Trophoblast cell (in vitro differentiated cells and primary cell): ENCODE data around the gene SERPING1.

Experiments used
- DNase-seq, 2 donors: peaks; one replicate each; pipeline ENCODE4 v3.0.0-alpha.2; 2016
- H2AFZ ChIP-seq: 2 replicates; pipeline ENCODE4 v1.6.1; 2013; ENCODE audit warnings: low read length, moderate library complexity, mild to moderate bottlenecking; ENCODE audit not compliant: insufficient read depth, poor library complexity
- H2AK5ac ChIP-seq: 2 replicates; pipeline ENCODE4 v1.6.1; 2013; ENCODE audit warnings: mild to moderate bottlenecking, low read length
- H2BK120ac ChIP-seq: 2 replicates; pipeline ENCODE4 v1.6.1; 2013; ENCODE audit warnings: low read length, mild to moderate bottlenecking, moderate library complexity; ENCODE audit not compliant: insufficient read depth, poor library complexity
- H2BK12ac ChIP-seq: 2 replicates; pipeline ENCODE4 v1.6.1; 2013; ENCODE audit warnings: mild to moderate bottlenecking, low read length, moderate library complexity
- H2BK5ac ChIP-seq: 2 replicates; pipeline ENCODE4 v1.6.1; 2013; ENCODE audit warnings: low read length, low read depth, moderate library complexity, mild to moderate bottlenecking; ENCODE audit not compliant: poor library complexity
- H3K14ac ChIP-seq: 2 replicates; pipeline ENCODE4 v1.6.1; 2013; ENCODE audit warnings: mild to moderate bottlenecking, low read length
- H3K18ac ChIP-seq: 2 replicates; pipeline ENCODE4 v1.6.1; 2013; ENCODE audit warnings: mild to moderate bottlenecking, low read length
- H3K23ac ChIP-seq: 2 replicates; pipeline ENCODE4 v1.6.1; 2013; ENCODE audit warnings: low read length
- H3K27ac ChIP-seq: 2 replicates; pipeline ENCODE4 v1.5.1; 2013; ENCODE audit warnings: low read depth, mild to moderate bottlenecking, inconsistent platforms, low read length, moderate library complexity
- H3K27me3 ChIP-seq: 2 replicates; pipeline ENCODE4 v1.6.1; 2013; ENCODE audit warnings: inconsistent platforms, mild to moderate bottlenecking, low read length, moderate library complexity; ENCODE audit not compliant: insufficient read depth
- H3K36me3 ChIP-seq, 2 experiments: 1 replicate in 1 of 2; 2 replicates in 1 of 2; pipeline ENCODE4 v1.6.1; 2013; ENCODE audit warnings: low read length in 2 of 2, mild to moderate bottlenecking in 2 of 2, moderate library complexity in 1 of 2; ENCODE audit not compliant: insufficient read depth in 2 of 2, control insufficient read depth in 1 of 2
- H3K4ac ChIP-seq: 2 replicates; pipeline ENCODE4 v1.6.1; 2013; ENCODE audit warnings: low read depth, mild to moderate bottlenecking, low read length, moderate library complexity
- H3K4me1 ChIP-seq, 2 experiments: 1 replicate in 1 of 2; 2 replicates in 1 of 2; pipeline ENCODE4 v1.6.1; 2013; ENCODE audit warnings: low read length in 2 of 2, mild to moderate bottlenecking in 2 of 2, moderate library complexity in 1 of 2; ENCODE audit not compliant: insufficient read depth in 2 of 2, control insufficient read depth in 1 of 2
- H3K4me2 ChIP-seq: 2 replicates; pipeline ENCODE4 v1.6.1; 2013; ENCODE audit warnings: inconsistent platforms, mild to moderate bottlenecking, low read length, moderate library complexity
- H3K4me3 ChIP-seq: 2 replicates; pipeline ENCODE4 v1.5.1; 2013; ENCODE audit warnings: mild to moderate bottlenecking, low read depth, low read length, inconsistent platforms
- H3K79me1 ChIP-seq: one replicate; pipeline ENCODE4 v1.6.1; 2013; ENCODE audit warnings: low read length
- H3K79me2 ChIP-seq: 2 replicates; pipeline ENCODE4 v1.6.1; 2013; ENCODE audit warnings: low read length, mild to moderate bottlenecking; ENCODE audit not compliant: control insufficient read depth, insufficient read depth, poor library complexity
- H3K9ac ChIP-seq: 2 replicates; pipeline ENCODE4 v1.6.1; 2013; ENCODE audit warnings: mild to moderate bottlenecking, low read length
- H3K9me3 ChIP-seq: 2 replicates; pipeline ENCODE4 v1.6.1; 2013; ENCODE audit warnings: low read depth, mild to moderate bottlenecking, control low read depth, inconsistent platforms, low read length; ENCODE audit not compliant: insufficient read depth
- H4K12ac ChIP-seq: 2 replicates; pipeline ENCODE4 v1.6.1; 2013; ENCODE audit warnings: low read depth, mild to moderate bottlenecking, low read length, moderate library complexity
- H4K8ac ChIP-seq: 2 replicates; pipeline ENCODE4 v1.6.1; 2013; ENCODE audit warnings: low read depth, mild to moderate bottlenecking, low read length, moderate library complexity
- H4K91ac ChIP-seq: one replicate; pipeline ENCODE4 v1.6.1; 2013; ENCODE audit warnings: low read depth, mild to moderate bottlenecking, low read length, moderate library complexity
- WGBS: extraction: QIAGEN DNeasy Blood & Tissue Kit; methylation state at CpG from one replicate; pipeline ENCODE4 v1.1.7; 2013; ENCODE audit warnings: missing lambda C conversion rate; ENCODE audit not compliant: insufficient read length, insufficient coverage; ENCODE audit errors: extremely low coverage; 5-methylcytosine and 5-hydroxymethylcytosine counted together

SERPING1 gene

DNA sequence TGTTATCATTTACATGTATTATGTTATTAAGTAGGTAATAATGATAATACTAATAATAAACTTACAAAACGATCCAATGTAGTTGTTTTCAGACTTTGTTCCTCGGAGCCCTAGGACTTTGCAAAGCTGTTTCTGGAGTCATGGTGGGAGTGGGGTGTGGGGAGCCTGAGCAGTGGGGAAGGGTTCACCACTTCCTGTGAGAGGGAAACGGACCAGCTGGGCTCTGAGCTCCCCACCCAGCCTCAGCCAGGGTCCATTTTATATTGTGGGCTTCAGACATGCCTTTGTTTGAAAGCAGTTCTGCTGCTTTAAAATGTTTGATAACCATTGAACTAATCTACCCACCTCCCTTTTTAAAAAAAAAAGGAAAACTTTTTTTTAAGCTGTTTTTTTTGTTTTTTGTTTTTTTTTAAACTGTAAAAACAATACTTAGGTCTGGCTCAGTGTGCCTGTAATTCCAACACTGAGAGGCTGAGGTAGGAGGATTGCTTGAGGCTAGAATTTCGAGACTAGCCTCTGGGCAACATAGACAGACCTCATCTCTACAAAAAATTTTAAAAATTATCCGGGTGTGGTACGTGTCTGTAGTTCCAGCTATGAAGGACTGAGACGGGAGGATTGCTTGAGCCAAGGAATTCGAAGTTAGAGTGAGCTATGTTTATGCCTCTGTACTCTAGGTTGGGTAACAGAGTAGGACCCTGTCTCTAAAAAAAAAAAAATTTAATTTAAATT, 7.0 kb downstream of the SERPING1 start:
- Histone ChIP-seq H2BK5ac (peak overlapping the region; percentile 86), H2AFZ (no peak overlapping the region), H4K8ac (peak overlapping the region; percentile 75), H3K4me1 (peaks cover 5 to 14% of the 10 kb centered on the region in 2 experiments), H2BK12ac (peak overlapping the region; percentile 67), H4K12ac (no peak overlapping the region), H3K27ac (peak overlapping the region; percentile 62), H3K23ac (no peak overlapping the region), H3K79me2 (no peaks in the 10 kb centered on the region), H3K27me3 (no peaks in the 10 kb centered on the region), H2BK120ac (peak overlapping the region; percentile 90), H3K9me3 (no peaks in the 10 kb centered on the region), H2AK5ac (no peak overlapping the region), H3K36me3 (no peaks in the 10 kb centered on the region), H3K4ac (peak overlapping the region; percentile 66), H3K79me1 (peaks cover 3% of the 10 kb centered on the region), H3K4me2 (peak overlapping the region; percentile 25), H3K14ac (no peak overlapping the region), H4K91ac (peak overlapping the region; percentile 87), H3K18ac (peak overlapping the region; percentile 75), H3K4me3 (no peak overlapping the region), H3K9ac (peak overlapping the region; percentile 34)
- no CpG with 5 or more reads among the region's 8 CpGs for WGBS
- DNase-seq: peak; percentile 90 to 99

DNA sequence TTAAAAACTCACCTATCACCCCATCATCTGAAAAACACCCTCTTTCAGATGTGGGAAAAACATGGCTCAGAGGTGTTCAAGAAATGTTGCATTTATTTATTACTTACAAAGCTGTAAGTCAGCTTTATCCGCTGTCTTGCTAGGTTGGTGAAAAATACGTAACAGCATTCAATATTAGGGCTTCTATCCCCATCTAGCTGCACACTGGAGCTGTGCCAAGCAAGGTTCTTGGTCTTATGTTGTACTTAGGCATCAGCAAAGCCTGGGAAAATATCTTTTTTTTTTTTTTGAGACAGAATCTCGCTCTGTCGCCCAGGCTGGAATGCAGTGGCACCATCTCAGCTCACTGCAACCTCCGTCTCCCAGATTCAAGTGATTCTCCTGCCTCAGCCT, 7.5 kb downstream of the SERPING1 start:
- Histone ChIP-seq H2BK12ac (no peak overlapping the region), H3K27me3 (no peaks in the 10 kb centered on the region), H3K4me3 (no peak overlapping the region), H2BK5ac (no peak overlapping the region), H2AFZ (no peak overlapping the region), H4K91ac (no peak overlapping the region), H3K23ac (no peak overlapping the region), H3K79me2 (no peaks in the 10 kb centered on the region), H2BK120ac (no peak overlapping the region), H3K9ac (no peak overlapping the region), H3K4ac (no peak overlapping the region), H3K18ac (no peak overlapping the region), H4K12ac (no peak overlapping the region), H2AK5ac (no peak overlapping the region), H3K79me1 (peaks cover 3% of the 10 kb centered on the region), H3K9me3 (no peaks in the 10 kb centered on the region), H3K4me2 (no peak overlapping the region), H4K8ac (no peak overlapping the region), H3K36me3 (no peaks in the 10 kb centered on the region), H3K14ac (no peak overlapping the region), H3K4me1 (peaks cover 5 to 9% of the 10 kb centered on the region in 2 experiments), H3K27ac (no peak overlapping the region)
- DNase-seq: peak; percentile 69 to 80
- no CpG with 5 or more reads among the region's 5 CpGs for WGBS

DNA sequence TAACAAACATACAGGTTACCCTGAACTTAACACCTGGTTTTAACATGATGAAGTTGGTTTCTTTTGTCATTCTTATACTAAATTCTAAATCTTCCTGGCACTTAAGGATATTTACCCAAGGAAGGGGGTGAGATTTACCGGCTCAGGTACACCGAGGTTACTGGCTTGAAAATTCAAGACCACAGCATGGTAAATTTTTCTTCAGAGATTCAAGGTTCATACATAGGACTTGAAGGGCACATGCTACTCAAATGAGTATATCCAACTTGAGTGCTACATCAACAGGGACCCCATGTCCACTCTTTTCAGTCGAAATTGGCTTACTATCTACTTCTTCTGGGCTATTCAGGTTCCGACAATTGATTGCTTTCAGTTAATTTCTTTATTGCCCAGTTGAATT, 12.7 kb downstream of the SERPING1 start:
- no peak overlapping the region for H2BK120ac ChIP-seq
- H4K91ac ChIP-seq: no peak overlapping the region
- H3K36me3 ChIP-seq: peaks cover 0 to 2% of the 10 kb centered on the region in 2 experiments
- no peak overlapping the region for H4K12ac ChIP-seq
- H3K4me3 ChIP-seq: no peak overlapping the region
- no peak for DNase-seq
- no peak overlapping the region for H4K8ac ChIP-seq
- no CpG with 5 or more reads among the region's 4 CpGs for WGBS
- H2AK5ac ChIP-seq: no peak overlapping the region
- no peaks in the 10 kb centered on the region for H3K9me3 ChIP-seq
- no peak overlapping the region for H3K27ac ChIP-seq
- H3K4me1 ChIP-seq: no peaks in the 10 kb centered on the region
- no peak overlapping the region for H2BK12ac ChIP-seq
- no peak overlapping the region for H2BK5ac ChIP-seq
- no peak overlapping the region for H3K4me2 ChIP-seq
- H3K79me2 ChIP-seq: no peaks in the 10 kb centered on the region
- no peak overlapping the region for H3K14ac ChIP-seq
- no peaks in the 10 kb centered on the region for H3K27me3 ChIP-seq
- H3K79me1 ChIP-seq: no peaks in the 10 kb centered on the region
- no peak overlapping the region for H2AFZ ChIP-seq
- no peak overlapping the region for H3K4ac ChIP-seq
- H3K9ac ChIP-seq: no peak overlapping the region
- H3K23ac ChIP-seq: no peak overlapping the region
- no peak overlapping the region for H3K18ac ChIP-seq

GRCh38 chr11:57614234-57614772, 16.8 kb downstream of the SERPING1 start:
- H3K23ac ChIP-seq: no peak overlapping the region
- H3K27me3 ChIP-seq: no peaks in the 10 kb centered on the region
- no peak overlapping the region for H3K4ac ChIP-seq
- H2AFZ ChIP-seq: no peak overlapping the region
- no peak overlapping the region for H3K9ac ChIP-seq
- WGBS: no CpG with 5 or more reads among the region's 10 CpGs
- DNase-seq: peak; percentile 77 to 80
- no peak overlapping the region for H3K4me3 ChIP-seq
- no peak overlapping the region for H3K14ac ChIP-seq
- peaks cover 0 to 2% of the 10 kb centered on the region in 2 experiments for H3K36me3 ChIP-seq
- no peak overlapping the region for H2BK120ac ChIP-seq
- H4K8ac ChIP-seq: no peak overlapping the region
- H3K79me1 ChIP-seq: no peaks in the 10 kb centered on the region
- no peak overlapping the region for H2BK12ac ChIP-seq
- H2AK5ac ChIP-seq: no peak overlapping the region
- H3K4me1 ChIP-seq: no peaks in the 10 kb centered on the region
- no peak overlapping the region for H4K12ac ChIP-seq
- no peak overlapping the region for H3K18ac ChIP-seq
- no peaks in the 10 kb centered on the region for H3K79me2 ChIP-seq
- no peak overlapping the region for H2BK5ac ChIP-seq
- H3K27ac ChIP-seq: no peak overlapping the region
- H4K91ac ChIP-seq: no peak overlapping the region
- no peaks in the 10 kb centered on the region for H3K9me3 ChIP-seq
- no peak overlapping the region for H3K4me2 ChIP-seq
